GM23338 (cell line): Measurements from ENCODE around the gene TRPV5.

Source experiments
- TF ChIP-seq, protein P1 (sequence below), 2 experiments: fragments of 200-600 bp in 1 of 2; sonication (generic) in 1 of 2; conservative IDR thresholded peaks; 2 replicates each; pipeline versions ENCODE4 v1.5.1 to v1.6.1; 2016 to 2017; ENCODE audit warnings: antibody characterized with exemption in 2 of 2, low read depth in 2 of 2, mild to moderate bottlenecking in 2 of 2, moderate library complexity in 1 of 2
- TF ChIP-seq, protein P2 (sequence below): IDR thresholded peaks from one replicate; pipeline ENCODE4 v1.6.1; 2018; ENCODE audit warnings: antibody characterized with exemption; ENCODE audit not compliant: unreplicated experiment

DNA sequence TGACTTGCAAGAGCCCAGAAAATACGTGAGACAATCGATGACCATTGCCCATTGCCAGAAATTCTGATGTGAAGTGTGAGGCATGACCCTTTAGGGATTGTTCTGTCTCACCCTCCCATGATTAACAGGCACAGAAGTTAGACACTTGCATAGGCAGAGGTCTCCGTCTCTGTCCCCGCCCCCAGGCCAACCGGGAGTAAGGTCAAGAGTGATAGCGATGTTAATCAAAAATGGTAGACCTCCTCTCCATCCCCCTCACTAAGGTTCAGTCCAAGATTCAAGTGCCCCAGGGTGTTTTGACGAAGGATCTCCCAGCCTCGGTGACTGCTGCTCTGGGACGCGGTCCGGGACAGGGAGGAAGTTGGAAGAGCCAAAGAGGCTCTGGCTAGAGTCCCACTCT is 25.3 kb downstream of the TRPV5 start:
- TF ChIP-seq, protein P1, sequence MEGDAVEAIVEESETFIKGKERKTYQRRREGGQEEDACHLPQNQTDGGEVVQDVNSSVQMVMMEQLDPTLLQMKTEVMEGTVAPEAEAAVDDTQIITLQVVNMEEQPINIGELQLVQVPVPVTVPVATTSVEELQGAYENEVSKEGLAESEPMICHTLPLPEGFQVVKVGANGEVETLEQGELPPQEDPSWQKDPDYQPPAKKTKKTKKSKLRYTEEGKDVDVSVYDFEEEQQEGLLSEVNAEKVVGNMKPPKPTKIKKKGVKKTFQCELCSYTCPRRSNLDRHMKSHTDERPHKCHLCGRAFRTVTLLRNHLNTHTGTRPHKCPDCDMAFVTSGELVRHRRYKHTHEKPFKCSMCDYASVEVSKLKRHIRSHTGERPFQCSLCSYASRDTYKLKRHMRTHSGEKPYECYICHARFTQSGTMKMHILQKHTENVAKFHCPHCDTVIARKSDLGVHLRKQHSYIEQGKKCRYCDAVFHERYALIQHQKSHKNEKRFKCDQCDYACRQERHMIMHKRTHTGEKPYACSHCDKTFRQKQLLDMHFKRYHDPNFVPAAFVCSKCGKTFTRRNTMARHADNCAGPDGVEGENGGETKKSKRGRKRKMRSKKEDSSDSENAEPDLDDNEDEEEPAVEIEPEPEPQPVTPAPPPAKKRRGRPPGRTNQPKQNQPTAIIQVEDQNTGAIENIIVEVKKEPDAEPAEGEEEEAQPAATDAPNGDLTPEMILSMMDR (conservative IDR thresholded peaks at IDR 0.05; ENCODE audit: low read depth in 2 of 2) = no peak
- TF ChIP-seq, protein P2, sequence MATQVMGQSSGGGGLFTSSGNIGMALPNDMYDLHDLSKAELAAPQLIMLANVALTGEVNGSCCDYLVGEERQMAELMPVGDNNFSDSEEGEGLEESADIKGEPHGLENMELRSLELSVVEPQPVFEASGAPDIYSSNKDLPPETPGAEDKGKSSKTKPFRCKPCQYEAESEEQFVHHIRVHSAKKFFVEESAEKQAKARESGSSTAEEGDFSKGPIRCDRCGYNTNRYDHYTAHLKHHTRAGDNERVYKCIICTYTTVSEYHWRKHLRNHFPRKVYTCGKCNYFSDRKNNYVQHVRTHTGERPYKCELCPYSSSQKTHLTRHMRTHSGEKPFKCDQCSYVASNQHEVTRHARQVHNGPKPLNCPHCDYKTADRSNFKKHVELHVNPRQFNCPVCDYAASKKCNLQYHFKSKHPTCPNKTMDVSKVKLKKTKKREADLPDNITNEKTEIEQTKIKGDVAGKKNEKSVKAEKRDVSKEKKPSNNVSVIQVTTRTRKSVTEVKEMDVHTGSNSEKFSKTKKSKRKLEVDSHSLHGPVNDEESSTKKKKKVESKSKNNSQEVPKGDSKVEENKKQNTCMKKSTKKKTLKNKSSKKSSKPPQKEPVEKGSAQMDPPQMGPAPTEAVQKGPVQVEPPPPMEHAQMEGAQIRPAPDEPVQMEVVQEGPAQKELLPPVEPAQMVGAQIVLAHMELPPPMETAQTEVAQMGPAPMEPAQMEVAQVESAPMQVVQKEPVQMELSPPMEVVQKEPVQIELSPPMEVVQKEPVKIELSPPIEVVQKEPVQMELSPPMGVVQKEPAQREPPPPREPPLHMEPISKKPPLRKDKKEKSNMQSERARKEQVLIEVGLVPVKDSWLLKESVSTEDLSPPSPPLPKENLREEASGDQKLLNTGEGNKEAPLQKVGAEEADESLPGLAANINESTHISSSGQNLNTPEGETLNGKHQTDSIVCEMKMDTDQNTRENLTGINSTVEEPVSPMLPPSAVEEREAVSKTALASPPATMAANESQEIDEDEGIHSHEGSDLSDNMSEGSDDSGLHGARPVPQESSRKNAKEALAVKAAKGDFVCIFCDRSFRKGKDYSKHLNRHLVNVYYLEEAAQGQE = no peak
